Hematopoietic multipotent progenitor cell treated with erythropoietin and hydrocortisone succinate and interleukin-3 and kit ligand, for 8 days (in vitro differentiated cells): ENCODE results near the gene KRTAP5-3.

ENCODE experiments used
- DNase-seq: peaks from one replicate; pipeline ENCODE4 v3.0.0-alpha.2; 2015

The KRTAP5-3 gene

DNA sequence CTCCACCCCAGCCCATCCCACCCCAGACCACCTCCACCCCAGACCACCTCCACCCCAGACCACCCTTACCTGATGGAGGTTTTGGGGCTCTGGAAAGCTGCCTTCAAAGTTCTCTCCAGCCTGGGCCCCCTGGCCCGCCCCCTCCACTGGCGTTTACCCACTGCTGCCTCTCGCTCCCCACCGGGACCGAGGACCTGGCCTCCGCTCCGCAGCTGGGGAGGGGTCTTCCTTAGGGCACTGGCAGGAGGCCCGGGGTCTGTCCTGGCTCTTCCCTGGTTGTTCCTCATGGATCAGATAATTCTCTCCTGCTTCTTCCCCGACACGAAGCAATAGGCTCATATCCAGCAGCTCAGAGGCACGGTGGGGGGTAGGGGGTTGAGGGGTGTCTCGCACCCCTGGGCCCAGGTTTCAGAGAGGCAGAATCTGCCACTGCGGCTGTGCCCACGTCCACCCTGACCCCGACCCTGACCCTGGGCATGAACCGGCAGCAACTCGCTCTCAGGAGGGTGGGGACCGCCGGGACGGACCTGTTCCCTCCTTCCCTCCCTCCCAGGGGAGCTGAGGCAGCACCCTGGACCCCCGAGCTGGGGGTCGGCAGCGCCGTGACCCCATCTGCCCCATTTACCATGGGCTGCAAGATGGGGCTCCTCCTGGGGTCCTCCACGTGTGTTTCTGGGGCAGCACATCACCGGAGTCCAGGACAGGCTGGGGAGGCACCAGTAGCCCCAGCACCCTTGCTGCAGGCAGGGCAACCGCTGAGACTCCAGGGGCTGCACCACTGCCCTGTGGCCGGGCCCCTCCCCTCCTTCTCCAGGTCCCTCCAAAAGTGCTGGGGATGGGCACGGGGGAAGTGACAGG is 34.3 kb upstream of the KRTAP5-3 start:
- no peak for DNase-seq

DNA sequence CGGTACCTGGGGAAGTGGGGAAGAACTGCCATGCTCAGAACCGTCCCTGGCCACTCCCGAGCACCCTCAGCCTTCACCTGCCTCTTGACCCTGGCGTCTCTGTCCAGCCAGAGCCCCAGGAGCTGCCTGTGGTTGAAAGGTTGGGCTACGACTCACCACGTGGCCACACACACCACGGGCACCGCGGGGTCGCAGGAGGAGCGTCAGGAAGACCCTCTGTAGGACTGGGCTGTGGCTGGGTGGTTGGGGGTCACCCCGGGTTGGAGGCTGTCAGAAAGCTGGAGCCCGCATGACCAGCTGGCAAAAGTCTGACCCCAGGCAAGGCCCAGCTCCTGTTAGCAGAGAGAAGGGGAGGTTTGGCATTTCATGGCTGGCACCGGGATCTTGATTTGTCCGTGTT is 32.8 kb upstream of the KRTAP5-3 start:
- DNase-seq: no peak

DNA sequence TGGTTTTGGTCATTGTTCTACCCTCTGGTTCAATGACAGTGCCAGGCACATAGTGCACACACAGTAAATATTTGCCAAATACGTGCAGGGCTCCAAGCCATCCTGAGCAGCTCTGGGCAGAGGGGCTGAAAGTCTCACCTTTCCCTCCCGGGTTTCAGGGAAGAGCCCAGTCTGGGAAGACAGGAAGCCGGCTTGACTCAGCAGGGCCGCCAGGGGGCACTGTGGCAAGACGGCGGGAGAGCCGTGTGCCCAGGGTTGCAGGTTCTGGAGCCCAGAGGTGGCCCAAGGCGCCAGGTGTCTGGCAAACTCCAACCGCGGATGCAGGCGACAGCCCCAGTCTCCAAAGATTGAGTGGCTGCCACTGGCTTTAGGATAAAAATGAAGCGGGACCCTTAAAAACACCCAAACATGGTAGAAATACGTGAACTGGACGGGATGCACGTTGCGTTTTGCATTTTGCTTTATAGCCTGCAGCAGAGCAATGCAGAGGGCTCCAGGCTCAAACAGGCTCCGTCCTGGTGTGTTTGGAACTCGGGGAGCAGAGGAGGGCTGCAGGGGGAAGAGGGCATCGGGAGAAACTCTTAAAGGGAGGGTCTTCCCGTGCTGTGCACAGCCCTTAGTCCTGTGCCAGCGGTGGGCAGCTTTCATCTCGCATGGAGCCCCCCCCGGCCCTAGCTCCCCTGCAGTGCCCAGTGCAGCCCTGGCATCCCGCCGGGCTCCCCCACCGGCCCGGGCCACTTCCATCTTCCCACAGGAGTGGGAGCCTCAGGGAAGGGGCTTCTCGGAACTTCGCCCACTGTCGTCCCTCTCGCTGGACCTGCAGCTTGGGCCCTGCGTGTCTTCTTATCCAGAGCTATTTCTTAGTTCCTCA is 32.0 kb upstream of the KRTAP5-3 start:
- peak; percentile 21 for DNase-seq

DNA sequence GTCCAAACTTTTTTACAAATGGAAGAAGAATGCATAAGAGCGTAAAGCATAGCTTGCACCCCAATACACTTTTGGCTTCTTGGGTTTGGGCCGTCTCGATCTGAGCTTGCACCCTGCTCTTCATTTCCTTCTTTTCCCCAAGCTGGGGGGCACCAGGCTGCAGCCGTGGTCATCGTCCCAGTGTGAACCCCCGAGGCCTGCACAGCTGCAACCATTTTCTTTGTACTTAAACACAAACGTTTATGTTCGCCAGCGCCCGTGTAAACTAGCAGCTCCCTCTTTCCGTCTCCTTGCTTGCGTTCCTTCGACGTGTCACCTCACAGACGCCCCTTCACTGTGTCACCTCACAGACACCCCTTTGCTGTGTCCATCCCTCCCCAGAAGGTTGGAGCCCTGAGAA is 31.4 kb upstream of the KRTAP5-3 start:
- no peak for DNase-seq

DNA sequence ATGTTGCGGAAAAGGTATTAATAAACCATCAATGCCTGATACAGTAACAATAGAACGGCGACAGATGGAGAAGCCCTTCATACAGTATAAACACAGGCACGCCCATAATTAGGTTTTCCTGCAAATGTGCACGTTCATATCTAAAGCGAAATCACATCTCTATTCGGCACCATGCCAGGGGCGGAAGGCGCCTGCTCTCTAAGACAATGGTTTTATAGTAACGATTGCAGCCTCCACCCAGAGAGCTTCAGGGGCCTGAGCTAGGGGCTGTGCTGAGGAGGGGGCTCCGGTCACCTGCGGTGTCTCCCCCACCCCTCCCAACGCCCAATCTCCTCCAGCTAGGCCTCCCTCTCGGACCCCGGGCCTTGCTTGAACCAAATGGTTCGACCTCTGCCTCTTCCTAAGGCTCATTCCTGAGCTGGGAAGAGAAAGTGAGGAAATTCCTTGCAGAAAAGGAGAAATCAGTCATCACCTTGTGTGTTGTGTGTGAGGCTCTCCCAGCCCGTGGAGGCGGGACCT is 30.9 kb upstream of the KRTAP5-3 start:
- DNase-seq: no peak

DNA sequence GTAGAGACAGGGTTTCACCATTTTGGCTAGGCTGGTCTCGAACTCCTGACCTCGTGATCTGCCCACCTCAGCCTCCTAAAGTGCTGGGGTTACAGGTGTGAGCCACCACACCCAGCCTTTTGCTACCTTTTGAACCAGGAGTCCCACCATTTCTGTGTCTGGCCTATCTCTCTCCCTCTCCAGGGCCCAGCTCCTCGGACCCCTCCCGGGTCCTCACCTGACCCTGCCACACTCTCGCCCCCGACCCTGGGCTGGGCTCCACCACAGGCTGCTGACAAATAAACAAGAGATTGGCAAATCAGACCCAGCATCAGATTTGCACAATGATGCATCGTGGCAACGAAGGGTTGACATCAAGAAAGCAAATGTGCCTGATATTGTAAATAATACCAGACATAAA is 30.1 kb upstream of the KRTAP5-3 start:
- DNase-seq: no peak

DNA sequence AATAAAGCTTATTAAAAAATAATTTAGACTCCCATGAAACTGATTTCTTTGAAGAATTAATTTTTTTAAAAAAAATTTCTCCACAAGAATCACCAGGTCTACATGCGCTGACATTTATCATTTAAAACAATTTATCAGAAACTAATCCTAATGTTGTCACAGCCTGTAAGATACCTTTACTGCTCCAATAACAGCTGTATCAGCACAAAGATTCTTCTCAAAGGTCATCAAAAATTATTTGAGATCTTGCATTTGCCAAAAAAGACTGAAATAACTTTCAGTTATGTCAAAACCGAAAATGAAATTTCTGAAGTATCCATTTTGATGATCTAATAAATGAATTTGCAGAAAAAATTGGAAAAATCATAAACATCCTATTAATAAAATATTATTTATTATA is 29.4 kb upstream of the KRTAP5-3 start:
- no peak for DNase-seq

DNA sequence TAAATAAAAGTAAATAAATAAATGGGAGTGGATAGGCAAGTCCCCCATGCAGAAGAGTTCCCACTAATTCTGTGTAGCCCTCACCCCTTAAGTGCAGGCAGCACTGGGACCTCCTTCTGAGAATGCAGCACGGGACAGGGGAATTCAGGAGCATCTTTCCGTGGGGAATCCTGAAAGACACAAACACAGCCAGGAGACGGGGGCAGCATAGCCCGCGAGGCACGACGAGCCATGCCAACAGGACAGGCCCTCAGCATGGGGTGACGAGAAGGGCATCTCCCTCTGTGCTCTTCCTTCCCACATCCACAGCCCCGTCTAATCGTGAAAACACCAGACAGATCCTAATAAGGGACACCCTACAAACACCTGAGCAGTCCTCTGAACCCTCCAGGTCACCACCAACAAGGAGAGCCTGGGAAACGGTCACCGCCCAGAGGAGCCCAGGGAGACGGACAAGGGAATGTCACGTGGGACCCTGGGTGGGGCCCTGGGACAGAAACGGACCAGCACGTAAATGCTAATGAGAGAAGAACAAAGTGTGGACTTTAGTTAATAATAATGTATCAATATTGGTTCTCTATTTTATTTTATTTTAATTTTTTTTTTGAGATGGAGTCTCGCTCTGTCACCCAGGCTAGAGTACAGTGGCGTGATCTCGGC is 28.2 kb upstream of the KRTAP5-3 start:
- DNase-seq: no peak

DNA sequence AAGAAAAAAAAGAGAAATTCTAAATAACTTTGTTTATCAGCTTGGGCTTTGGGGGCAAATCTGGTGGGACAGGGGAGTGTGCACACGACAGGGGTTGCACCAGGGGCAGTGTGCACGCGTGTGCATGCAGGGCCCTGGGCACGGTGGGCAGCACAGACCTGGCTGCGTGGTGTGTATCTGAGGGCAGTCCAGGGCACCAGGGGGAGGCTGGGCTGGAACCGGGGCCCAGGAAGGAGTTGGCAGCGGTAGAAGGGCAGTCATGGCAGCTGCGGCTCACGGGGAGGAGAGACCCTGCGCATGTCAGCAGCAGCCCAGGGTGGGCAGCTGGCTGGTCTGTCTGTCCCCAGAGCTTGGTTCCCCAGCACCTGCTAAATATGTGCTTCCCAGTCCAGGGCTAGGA is 25.6 kb upstream of the KRTAP5-3 start:
- no peak for DNase-seq

DNA sequence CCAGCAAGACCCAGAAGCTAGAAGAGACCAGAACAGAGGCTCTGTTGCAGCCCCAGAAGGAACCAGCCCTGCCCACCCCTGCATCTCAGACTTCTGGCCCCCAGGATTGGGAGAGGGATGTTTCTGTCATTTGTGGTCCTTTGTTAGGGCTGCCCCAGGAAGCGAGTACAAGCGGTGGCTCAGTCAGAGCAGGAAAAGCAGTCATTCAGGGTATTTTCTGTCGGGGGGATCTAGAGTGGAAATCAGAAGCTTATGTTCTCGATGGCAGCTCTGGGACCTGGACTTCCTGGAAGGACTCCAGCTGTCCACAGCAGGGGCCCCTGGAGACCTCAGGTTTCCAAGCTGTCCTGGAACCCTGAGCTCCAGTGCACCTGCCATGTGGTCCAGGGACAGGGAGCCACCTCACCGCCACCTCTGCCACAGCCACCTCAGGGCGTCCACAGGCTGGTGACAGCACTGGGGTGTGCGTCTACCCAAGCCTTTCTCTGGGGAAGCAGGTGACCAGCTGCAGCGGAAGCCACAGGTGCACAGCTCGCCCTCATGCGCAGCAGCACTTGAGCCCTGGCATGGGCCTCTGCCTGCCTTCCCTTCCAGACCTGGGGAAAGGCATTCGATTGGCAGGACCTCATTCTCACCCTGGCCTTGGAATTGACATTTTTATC is 23.9 kb upstream of the KRTAP5-3 start:
- no peak for DNase-seq

DNA sequence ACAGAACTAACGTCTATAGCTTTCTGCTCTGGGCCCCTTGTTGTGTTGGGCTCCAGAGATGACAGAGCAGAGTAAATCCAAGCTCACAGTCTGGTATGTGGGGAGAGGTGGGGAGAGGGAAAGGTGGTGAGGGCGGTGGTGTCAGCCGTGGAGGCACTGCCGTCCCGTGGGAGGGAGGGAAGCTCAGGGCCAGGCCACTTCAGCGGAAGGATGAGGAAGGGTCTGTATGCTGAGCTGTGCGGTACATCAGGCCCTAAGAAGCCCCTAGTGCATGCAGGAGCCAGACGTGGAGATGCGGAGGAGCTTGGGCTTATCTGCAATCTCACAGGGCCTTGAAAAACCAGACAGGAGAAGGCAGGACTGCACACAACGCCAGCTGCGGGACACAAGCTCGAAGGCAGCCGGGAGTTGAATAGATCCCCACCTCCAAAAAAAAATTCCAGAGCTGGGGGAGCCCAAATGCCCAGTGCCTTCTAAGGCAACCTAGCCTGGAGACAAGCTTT is 22.9 kb upstream of the KRTAP5-3 start:
- no peak for DNase-seq

DNA sequence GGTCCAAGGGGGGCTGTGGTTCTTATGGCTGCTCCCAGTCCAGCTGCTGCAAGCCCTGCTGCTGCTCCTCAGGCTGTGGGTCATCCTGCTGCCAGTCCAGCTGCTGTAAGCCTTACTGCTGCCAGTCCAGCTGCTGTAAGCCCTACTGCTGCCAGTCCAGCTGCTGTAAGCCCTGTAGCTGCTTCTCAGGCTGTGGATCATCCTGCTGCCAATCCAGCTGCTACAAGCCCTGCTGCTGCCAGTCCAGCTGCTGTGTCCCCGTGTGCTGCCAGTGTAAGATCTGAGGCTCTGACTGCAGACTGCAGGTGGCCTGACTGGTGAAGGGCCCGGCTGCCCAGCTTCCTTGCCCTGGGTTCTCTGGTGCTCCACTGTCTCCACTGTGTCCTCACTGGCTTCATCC is 22.0 kb upstream of the KRTAP5-3 start:
- DNase-seq: no peak

DNA sequence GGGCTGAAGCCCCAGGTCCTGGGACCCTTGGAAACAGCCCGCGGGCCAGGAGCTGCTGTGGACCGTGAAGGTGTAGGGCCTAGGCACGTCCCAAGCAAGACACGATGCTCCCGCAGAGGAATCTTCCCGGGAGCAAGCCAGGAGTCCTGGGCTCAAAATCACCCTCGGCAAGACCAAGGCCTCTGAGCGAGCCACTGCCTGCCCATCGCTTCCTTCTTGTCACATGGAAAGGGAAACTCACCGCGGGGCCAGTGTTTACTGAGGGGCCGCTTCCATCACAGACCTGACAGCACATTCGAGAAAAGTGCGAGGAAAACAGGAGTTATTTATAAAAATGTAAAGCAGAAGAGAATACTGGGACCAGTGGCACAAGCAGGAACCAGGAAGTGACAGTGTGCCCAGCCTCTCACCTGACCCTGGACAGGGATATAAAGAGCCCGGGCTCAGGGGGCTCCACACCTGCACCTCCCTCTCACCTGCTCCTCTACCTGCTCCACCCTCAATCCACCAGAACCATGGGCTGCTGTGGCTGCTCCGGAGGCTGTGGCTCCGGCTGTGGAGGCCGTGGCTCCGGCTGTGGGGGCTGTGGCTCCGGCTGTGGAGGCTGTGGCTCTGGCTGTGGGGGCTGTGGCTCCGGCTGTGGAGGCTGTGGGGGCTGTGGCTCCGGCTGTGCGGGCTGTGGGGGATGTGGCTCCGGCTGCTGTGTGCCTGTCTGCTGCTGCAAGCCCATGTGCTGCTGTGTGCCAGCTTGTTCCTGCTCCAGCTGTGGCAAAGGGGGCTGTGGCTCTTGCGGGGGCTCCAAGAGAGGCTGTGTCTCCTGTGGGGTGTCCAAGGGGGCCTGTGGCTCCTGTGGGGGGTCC is 21.3 kb upstream of the KRTAP5-3 start, which contains the start of gene KRTAP5-5:
Gene KRTAP5-5, plus strand, starts transcription at position 450 of the 860 bp plus-strand sequence. Its CDS starts 66 bp downstream, at position 516.
- DNase-seq: no peak

DNA sequence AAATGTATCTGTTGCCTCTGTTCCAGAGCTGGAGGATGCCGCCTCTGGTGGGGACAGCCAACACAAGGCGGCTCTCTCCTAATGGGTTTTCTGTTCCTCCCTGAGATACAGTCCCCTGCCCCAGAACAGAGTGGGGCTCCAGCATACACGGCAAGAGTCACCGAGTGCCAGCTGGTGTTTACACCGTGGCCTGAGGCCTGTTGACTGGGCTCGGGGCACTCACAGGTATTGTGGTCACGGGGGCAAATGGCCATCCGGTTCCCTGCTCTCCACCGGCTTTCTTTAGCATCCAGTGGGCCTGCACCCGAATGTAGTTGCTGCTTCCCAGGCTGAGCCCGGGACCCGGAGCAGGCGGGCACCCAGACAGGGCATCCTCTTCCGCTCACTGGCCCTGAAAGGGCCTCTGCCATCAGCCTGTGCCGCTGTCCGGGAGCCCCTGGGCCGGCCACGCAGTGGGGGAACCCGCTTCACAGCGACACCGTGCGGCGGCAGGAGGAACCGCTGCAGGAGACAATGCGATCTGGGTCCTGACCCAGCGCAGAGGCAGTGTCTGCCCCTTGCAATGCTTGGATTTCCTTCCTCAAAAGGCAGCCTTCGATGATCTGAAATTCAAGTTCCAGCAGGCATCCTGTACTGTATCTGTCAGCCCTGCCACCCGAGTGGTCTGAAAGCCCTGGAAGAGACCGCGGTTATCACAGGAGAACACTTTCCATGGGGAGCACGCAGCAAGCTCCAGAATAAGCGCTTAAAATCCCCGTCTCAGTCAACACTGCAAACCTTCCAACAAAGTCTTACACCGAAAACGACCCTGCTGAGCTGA is 20.5 kb upstream of the KRTAP5-3 start:
- peak; percentile 11 for DNase-seq

DNA sequence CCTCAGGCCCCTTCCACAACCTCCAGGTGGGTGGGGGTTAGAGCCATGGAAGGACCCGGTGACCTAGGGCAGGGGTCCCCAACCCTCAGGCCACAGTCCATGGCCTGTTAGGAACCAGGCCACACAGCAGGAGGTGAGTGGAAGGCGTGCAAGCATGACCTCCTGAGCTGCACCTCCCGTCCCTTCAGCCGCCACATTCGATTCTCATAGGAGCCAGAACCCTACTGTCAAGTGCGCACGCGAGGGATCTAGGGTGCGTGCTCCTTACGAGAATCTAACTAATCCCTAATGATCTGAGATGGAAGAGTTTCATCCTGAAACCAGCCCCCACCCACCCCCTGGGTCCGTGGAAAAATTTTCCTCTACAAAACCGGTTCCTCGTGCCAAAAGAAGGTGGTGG is 17.3 kb upstream of the KRTAP5-3 start:
- DNase-seq: no peak

DNA sequence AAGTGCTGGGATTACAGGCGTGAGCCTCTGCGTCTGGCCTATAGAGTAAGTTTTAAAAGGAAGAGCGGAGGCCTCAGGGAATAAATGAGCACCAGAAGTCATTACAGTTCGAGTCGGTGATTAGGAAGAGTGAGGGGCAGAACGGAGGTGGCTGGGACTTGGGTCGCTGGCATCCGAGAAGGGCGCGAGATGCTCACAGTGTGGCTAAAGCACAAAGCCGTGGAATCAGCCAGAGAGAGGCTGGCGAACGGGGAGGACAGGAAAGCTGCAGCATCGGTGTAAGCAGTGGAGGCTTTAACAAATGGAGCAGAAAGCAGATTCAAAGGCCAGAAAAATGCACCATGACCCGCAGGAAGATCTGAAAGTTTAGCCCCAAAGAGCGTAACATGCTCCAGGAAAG is 16.4 kb upstream of the KRTAP5-3 start:
- DNase-seq: no peak

DNA sequence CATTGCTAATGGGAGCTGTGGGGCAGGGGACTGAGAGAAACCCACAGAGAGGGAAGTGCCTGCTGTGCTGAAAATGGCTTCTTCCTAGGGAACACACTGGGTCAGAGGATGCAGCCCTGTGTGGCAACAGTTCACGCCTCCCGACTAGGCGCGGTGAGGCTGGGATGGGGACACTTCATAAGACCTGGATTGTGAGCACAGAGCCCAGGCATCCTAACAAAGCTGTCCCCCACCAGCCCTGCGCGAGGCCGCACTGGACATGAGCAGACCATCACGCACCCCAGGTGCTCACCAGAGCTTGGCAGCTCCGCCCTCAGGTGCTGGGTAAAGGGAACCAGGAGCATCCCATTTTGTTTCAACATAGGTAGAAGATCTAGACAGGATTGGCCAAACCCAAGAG is 15.5 kb upstream of the KRTAP5-3 start:
- no peak for DNase-seq

DNA sequence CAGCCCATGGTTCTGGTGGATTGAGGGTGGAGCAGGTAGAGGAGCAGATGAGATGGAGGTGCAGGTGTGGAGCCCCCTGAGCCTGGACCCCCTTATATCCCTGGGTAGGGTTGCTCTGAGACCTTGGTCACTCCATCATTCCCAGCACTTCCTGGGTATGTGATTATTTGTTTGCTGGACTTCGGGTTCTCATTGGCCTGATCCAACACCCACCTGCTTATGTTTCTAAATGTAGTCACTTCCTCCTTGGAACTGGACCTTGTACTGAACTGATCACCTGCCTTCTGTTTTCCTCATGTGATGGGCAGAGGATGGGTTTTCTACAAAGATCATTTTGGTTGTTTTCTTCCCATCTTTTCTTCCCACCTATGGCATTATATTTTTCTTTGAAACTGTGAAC is 13.8 kb upstream of the KRTAP5-3 start, which contains the start of gene KRTAP5-4:
Gene KRTAP5-4, minus strand, starts transcription at position 53 of the 400 bp plus-strand sequence. Its CDS starts 45 bp downstream, at position 8.
- no peak for DNase-seq

DNA sequence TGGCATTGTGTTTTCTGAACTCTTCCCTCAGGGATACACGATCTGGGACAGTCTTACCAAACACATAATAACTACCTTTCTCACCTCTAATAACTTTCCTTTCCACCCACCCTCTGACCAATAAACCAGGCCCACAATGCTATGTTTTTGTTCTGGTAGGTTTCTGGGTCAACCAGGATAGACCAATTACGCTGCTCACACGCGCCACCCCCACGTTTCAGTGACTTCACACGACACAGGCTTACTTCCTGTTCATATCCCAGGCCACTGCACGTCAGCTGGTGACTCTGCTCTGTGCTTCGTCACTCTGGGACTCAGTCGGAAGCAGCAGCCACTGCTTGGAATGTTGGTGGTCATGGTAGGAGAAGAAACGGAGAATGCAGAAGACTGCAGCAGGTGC is 11.2 kb upstream of the KRTAP5-3 start:
- DNase-seq: no peak

DNA sequence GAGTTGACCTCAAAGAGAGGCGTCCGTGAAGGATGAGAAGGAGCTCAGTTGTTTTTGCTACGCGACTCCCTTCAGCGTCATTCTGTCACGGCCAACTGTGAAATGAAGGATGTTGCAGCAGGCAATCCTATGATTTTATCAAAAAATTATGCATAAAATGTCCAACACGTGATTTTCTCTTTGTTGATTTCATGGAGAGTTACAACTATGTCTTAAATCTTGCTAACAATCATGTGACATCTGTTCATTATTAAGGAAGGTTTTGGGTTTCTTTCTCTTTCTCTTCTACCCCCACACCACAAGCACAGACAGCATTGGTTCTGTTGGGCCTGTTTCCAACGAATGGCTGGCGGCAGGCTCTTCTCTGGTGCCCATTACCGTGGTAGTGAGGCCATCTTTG is 10.0 kb upstream of the KRTAP5-3 start:
- no peak for DNase-seq
